ENCODE data around the gene C5. TPM values are rescaled to one million over a fixed set of nuclear protein-coding genes. Genes with fewer than 3 reads are reported as not detected.

Gene C5
- total RNA-seq, 2 donors from 2014 or later, result 1.4 to 2.4 TPM

DNA sequence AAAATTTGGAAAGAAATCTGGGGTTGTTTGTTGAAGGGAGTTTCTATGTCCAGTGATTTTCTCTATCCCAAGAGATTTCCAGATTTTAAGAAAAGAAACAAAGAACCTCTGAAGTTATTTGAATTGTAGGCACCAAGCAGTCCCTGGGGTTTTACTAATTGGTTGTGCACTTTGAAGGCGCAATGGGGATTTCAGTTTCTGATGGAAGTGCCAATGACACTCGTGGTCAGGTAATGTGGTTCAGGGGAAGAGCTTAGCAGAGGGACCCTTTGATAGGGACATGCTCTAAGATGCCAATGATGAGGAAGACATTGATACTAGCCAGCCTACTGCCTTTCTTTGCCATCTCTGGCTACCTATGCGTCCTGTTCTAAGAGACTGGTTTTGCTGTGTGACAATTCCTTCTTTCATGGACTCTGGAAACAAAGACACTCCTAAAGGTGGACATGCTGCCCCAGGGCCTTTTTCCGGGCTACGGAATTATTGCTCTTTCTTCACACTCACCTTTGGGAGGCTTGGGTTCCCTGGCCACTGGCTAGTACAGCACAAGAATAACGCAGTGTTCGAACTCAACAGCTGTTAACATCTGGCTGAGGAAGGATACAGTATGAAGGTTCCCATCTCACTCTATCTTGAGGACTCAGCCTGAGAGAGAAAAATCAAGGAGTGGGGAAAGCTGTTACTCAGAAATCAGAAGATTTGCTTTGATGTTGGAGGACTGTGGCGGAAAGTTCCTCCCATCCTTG, 116.6 kb downstream of the C5 start:
- intact Hi-C loops (cut with DNase I), result loop anchor here (5.0 to 10.0 kb wide), 4 partner anchors 56 to 309 kb away; partner anchors contain the start of genes FBXW2 (in 2 of the 2) and PHF19 (in 1 of the 2)
- no peak for DNase-seq

GRCh38 chr9:120932086-120932823, 117.8 kb downstream of the C5 start:
- ATAC-seq, result no peak
- no peak for DNase-seq
- intact Hi-C loops (cut with DNase I), result loop anchor here (5.0 to 10.0 kb wide), 4 partner anchors 55 to 307 kb away; partner anchors contain the start of genes FBXW2 (in 2 of the 2) and PHF19 (in 1 of the 2)

More for the DNA sequence above, 116.6 kb downstream of the C5 start:
- no peak for ATAC-seq

GRCh38 chr9:120931231-120932085, 118.6 kb downstream of the C5 start:
- ATAC-seq, result no peak
- intact Hi-C loops (cut with DNase I), result loop anchor here (5.0 to 10.0 kb wide), 4 partner anchors 54 to 307 kb away; partner anchors contain the start of genes FBXW2 (in 2 of the 2) and PHF19 (in 1 of the 2)

DNA sequence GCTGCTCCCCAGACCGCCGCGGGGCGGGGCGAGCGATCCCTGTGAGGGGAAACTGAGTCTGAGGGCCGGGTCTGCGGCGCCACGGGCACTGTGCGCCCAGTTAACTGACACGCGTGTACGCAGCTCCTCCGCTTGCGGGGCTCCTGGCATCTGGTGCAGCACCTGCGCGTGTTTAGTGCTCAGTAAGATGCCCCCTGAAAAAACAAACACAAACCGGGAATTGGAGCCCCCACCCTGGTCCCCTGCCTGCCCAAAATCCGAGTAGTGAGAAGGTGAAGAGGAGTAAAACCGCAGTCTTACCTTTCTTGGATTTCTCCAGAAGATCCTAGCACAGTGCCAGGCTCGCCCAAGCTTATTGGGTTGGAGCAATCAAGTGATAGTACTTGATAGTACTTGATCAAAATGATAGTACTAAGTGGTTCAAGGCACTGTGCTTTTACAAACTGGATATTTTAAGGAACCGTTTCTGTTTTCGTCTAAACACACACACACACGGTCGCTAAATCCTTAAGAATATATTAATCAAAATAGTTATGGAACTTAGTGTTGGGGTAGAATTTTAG, 120.8 kb downstream of the C5 start:
- ATAC-seq (no peak), DNase-seq (no peak)
- intact Hi-C loops (cut with DNase I), result no loop called here

More at GRCh38 chr9:120931231-120932085, 118.6 kb downstream of the C5 start:
- DNase-seq, result no peak

DNA sequence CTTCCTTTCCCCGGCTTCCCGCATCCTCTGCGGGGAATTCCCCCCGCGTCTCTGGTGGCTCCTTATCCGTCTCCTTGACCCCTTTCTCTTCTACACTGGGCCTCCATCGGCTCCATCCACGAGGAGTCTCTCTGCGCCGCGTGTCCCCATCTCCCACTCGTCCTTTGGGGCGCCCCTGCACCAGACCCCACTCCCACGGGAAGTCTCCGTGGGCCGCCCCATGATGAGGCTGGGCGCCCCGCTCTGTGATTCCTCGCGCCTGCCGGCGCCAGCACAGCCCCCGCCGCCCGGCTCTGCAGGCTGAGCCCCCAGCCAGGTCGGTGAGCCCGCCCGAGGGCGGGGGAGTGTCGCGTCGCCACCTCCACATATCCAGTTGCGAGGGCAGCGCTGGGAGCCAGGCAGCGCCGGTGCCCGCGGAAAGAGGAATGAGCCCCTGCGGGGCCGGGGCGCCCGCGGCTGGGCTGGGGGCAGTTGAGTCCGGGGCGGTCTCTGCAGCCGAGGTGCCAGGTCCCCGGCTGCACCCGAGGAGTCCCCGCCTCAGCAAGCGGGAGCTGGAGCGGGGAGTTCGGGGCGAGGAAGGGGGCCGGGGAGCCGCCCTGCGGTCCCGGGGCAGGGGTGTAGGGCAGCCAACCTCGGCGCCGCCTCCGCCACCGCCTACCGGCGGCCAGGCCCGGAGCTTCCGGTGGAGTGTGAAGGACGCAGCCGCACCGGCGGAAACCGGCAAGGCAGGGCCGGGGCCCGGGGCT, 121.4 kb downstream of the C5 start:
- DNase-seq (peak; percentile 82), ATAC-seq (peak; percentile 88 to 94)
- intact Hi-C loops (cut with DNase I), result no loop called here

- intact Hi-C loops (cut with DNase I), result no loop called here
- ATAC-seq (peak in 1 of 2 donors; percentile 40), DNase-seq (peak; percentile 69)
Measured at GRCh38 chr9:120928015-120928482, 122.0 kb downstream of the C5 start.

GRCh38 chr9:120927269-120928014, 122.6 kb downstream of the C5 start:
- ATAC-seq, result no peak
- no peak for DNase-seq
- intact Hi-C loops (cut with DNase I), result no loop called here

DNA sequence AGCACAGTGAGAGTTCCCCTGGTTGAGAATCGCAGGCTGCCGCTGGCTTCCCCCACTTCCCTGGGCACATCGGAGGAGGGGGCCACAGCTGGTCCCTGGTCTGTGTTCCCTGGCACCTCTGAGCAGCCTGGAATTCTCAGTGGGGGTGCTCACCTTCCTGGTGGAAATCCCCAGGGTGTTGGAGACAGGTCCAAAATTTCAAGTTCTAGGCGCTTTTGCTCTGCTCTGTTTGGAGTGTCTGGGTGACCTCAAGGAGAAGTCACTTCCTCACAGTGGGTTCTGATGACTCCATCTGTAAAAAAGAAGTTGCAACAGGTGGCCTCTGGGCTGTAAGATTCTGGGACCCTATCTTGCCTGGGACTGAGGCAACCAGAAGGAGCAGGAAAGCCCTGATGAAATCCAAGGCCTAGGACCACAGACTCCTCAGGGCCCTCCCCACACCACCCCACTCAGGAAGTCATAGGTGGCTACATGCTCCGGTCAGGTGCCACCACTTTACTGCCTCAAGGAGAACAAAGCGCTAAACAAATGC, 123.6 kb downstream of the C5 start, which contains the start of gene TRAF1:
Gene TRAF1 (minus strand): TSS at position 400 of the 532 bp plus-strand sequence. CDS start 721 bp downstream, outside the sequence.
- intact Hi-C loops (cut with DNase I), result no loop called here
- DNase-seq (no peak), ATAC-seq (no peak)

DNA sequence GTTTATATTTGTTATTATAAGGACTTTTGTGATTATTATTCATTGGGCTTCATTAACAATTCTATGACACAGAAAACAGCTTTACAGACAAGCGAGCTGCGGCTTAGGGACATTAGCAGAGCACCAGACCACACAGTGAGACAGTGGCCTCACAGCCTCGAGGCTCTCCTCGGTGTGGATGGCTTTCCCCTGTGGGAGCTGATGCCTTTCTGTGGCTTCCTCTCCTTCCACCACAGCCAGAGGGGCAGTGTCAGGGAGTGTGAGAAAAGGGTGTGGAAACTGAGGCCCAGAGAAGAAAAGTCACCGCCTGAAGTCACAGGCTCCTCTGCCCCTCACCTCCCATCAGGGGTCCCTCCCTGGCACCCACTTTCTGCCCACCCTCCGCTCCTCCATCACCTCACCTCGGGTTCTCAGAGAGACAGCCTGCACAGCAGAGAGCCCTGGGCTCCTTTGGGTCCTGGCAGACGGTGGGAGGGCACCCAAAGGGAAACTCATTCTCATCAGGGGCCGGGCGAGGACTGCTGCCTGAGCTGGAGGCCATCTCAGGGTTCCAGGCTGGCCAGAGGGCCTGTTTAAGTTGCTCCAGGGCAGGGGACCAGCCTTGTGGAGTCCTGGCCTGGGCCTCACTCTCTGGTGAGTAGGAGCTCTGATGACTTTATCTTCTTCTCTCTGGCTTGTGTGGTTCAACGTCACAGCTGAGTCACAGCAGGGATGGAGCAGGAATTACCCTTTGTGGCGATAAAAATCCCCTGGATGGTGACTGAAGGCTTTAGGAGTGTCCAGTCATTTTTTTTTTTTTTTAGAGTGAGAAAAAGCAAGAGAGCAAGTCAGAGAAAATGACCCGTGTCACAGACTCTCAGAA, 124.3 kb downstream of the C5 start:
- peak; percentile 14 to 54 for ATAC-seq

GRCh38 chr9:120924698-120925534, 125.2 kb downstream of the C5 start:
- intact Hi-C loops (cut with DNase I), result no loop called here
- ATAC-seq (no peak), DNase-seq (no peak)

More for the DNA sequence above, 124.3 kb downstream of the C5 start:
- intact Hi-C loops (cut with DNase I), result no loop called here
- DNase-seq, result peak; percentile 78

DNA sequence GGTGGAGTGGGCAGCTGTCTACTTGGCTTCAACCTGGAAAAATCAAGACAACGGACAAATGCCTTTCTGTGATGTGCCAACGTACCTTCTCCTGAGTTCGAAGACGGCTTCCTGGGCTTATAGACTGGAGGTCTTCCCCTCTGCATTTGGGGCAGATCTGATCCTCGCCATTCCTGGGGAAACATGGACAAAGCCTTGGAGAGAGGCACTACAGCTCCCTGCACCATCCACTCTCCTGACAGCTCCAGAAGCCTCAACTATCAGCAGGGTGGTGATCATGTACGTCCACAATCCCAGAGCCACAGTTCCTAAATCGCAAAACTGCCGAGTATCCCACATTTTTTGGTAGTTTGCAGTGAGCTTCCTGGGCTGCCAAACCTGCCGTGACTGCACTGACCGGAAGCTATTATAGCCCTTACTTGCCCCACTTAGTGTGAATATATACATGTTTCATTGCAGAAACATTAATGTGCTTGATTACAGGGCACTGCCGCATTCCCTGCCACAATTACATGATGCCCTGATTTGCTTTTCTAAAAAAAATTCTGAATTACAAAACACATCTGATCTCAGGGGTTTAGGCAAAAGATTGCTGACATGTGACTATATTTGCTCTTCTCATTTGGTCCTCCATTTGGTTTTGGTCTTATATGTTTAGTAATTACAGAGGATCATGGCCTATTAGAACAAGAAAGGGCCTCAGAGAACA, 126.3 kb downstream of the C5 start:
- DNase-seq, result no peak
- ATAC-seq, result no peak
- intact Hi-C loops (cut with DNase I), result no loop called here

- ATAC-seq (no peak), DNase-seq (no peak)
- intact Hi-C loops (cut with DNase I), result no loop called here
Measured at GRCh38 chr9:120922404-120923195, 127.5 kb downstream of the C5 start.

- intact Hi-C loops (cut with DNase I), result no loop called here
- no peak for ATAC-seq
Measured at GRCh38 chr9:120921661-120922181, 128.4 kb downstream of the C5 start.

GRCh38 chr9:120920806-120921178, 129.3 kb downstream of the C5 start:
- no peak for ATAC-seq
- intact Hi-C loops (cut with DNase I), result no loop called here

More at GRCh38 chr9:120921661-120922181, 128.4 kb downstream of the C5 start:
- no peak for DNase-seq

More at GRCh38 chr9:120920806-120921178, 129.3 kb downstream of the C5 start:
- DNase-seq, result no peak
